Stimulated activated CD4-positive, alpha-beta T cell treated with anti-CD3 and anti-CD28 coated beads, Interleukin-1b, Interleukin-23, amount 100 ng/mL, for 24 hours (primary cell): ENCODE results near the gene AFG1L.
"Not testable (repeated sequence)": the region's sequence is repeated elsewhere in the genome, so short reads cannot be mapped to it uniquely, and the experiment has no call there.

ENCODE experiments used
- DNase-seq, 4 experiments: peaks; one replicate each; pipeline ENCODE4 v3.0.0-alpha.2; 2020; ENCODE audit warnings: low read depth in 4 of 4, low spot score in 1 of 4

Gene AFG1L

GRCh38 chr6:108288742-108289141 lies 6.1 kb upstream of the AFG1L start:
- DNase-seq = no peak

DNA sequence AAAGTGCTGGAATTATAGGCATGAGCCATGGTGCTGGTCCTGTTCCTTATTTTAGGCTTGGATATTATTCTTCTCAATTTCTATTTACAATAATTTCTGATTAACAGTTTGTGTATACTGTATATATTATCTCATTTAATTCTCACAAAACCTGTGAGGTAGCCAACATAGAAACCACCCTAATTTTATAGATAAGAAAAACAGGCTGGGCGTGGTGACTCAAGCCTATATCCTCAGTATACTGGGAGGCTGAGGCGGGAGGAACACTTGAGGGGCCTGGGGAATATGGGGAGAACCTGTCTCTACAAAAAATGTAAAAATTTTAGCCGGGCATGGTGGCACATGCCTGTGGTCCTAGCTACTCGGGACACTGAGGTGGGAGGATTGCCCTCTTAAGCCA lies 3.8 kb upstream of the AFG1L start:
- DNase-seq = no peak

- not testable (repeated sequence) for DNase-seq
Observed at GRCh38 chr6:108292561-108292960, 2.3 kb upstream of the AFG1L start.

- DNase-seq = no peak
Observed at GRCh38 chr6:108293527-108294296, 1.1 kb upstream of the AFG1L start.

DNA sequence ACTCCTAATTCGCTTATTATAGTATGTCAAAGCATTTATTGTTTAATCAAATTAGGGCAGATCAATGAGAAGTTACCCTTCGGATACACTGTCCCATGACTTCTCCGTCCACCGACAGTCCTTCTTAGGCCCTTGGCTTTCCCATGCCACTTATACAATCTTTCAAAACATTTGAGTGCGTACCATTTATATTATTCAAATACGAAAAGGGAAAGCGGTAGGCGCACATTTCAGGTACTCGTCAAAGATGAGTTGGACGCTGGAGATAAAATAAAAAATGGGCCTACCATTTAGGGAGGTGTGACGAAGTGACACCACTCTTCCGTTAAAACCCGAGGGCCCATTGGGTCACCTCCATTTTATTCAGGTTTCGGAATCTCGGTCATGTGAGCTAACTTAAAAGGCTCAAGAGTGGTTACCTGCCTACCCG lies 542 bp upstream of the AFG1L start:
- DNase-seq = no peak

DNA sequence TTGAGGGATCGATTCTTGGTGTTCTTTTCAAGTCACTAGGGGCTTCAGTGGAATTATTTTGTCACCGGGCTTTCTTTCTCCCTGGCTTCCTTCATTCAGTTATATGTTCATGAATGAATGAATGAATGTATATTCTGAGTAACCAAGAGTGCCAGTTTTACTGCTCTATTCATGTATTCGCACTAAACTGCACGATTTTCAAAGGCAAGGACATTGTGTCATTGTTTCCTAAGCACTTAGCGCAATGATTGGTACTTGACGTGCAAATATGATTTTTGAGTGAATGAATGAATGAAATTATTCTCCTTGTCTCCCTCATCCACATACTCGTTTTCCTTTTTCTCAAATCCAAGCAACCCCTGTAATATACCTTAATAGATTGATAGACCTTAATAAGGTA lies 822 bp downstream of the AFG1L start:
- DNase-seq = no peak

- DNase-seq = no peak
Observed at GRCh38 chr6:108302386-108302785, 7.5 kb downstream of the AFG1L start.

DNA sequence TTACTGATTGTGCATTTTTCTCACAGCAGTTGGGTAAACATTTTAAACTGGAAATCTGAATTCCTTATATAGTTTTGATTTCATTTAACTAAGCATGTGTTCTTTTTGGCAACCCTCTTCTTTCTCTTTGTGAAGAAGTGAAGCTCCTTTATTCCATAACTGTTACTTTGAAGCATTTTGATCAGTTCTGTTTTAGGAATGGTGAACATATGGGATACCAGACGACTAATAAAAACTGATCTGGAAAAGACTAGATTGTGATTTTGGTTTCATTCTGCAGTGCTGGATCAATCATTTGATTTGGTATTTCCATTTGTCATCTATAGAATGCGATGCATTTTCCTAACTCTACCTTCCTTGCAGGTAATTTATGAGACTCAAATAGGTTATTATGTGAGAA lies 9.8 kb downstream of the AFG1L start:
- no peak for DNase-seq

DNA sequence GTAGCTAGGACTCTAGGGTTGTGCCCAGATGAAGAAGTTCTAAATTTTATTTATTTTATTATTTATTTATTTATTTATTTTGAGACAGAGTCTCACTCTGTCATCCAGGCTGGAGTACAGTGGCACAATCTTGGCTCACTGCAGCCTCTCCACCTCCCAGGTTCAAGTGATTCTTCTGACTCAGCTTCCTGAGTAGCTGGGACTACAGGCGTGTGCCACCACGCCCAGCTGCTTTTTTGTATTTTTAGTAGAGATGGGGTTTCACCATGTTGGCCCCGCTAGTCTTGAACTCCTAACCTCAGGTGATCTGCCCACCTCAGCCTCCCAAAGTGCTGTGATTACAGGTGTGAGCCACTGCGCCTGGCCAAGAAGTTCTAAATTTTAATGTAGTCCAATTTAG lies 13.8 kb downstream of the AFG1L start:
- not testable (repeated sequence) for DNase-seq

DNA sequence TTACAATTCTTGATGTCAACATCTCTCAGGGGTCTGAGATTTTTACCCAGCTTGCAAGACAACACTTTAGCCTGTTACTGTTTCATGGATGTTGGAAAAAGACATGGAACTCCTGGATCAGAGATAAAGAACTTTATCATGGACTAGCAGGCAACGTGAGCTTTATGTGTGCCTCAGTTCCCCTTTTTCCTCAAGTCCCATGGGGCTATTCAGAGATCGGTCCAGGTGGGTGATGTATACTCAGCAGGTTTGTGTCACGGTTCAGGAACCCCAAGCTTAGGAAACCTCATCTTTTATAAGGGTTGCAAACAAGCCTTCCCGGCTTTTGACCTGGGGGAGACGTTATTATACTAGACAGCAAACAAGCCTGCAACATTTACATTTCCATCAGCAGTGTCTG lies 15.0 kb downstream of the AFG1L start:
- DNase-seq = no peak

DNA sequence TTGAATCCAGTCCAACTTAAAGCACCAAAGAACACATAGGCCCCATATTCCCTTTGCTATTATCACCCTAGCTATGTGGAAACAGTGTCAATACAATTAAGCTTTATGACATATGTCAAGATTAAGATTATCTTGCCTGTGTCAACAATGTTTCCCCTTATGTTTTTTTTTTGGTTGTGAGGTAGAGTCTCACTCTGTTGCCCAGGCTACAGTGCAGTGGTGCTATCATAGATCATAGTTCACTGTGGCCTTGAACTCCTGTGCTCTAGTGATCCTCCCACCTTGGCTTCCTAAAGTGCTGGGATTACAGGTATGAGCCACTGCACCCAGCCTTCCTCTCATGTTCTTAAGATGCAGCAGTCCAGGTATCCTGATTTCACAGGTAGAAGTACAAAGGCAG lies 17.8 kb downstream of the AFG1L start:
- no peak for DNase-seq

GRCh38 chr6:108321253-108321747 lies 26.4 kb downstream of the AFG1L start:
- DNase-seq = no peak

- no peak for DNase-seq
Observed at GRCh38 chr6:108322728-108323127, 27.9 kb downstream of the AFG1L start.

DNA sequence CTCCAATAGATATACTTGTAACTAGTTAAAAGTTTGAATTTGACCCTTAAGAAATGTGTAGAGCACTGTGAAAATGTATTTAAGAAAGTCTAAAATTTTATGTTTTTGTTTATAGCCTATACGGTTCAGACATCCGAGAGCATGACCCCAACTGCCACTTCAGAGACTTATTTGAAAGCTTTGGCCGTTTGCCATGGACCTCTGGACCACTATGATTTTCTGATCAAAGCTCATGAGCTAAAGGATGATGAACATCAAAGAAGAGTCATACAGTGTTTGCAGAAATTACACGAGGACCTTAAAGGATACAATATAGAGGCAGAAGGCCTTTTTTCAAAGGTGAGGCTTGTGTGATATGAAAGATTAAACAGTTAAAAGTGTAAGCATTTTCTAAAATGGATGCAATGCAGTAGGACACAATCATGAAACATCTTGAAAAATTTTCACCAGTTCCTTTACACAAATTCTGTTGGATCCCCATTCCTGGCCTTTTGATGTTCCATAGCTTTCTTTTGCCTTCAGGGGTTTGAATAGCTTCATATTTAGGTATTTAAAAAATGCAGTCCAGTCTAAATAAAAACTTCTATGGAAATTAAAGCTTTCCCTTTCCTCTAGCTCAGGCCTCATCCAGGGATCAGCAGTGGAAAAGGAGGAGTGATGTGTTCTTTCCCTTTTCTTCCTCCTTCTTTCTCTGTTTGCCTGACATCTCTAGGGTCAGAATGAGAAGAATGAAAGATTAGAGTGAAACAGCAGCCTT lies 29.0 kb downstream of the AFG1L start:
- DNase-seq = no peak

DNA sequence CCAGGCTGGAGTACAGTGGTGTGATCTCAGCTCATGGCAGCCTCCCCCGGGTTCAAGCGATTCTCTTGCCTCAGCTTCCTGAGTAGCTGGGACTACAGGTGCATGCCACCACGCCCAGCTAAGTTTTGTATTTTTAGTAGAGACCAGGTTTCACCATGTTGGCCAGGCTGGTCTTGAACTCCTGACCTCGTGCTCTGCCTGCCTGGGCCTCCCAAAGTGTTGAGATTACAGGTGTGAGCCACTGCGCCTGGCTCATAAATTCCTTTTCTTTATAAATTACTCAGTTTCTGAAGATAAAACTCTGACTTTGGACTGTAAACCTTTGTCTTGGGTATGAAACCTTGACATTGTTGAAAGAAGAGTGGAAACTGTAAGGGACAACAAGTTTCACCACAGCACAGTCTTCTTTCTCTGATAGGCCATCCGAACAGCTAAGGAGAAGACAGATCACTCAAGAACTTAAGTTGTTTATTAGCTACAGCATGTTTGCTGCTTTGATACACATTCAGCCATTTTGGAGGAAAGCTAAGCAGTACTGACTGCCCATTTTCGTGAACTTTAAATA lies 35.4 kb downstream of the AFG1L start:
- not testable (repeated sequence) for DNase-seq

GRCh38 chr6:108330806-108331205 lies 36.0 kb downstream of the AFG1L start:
- DNase-seq = no peak

DNA sequence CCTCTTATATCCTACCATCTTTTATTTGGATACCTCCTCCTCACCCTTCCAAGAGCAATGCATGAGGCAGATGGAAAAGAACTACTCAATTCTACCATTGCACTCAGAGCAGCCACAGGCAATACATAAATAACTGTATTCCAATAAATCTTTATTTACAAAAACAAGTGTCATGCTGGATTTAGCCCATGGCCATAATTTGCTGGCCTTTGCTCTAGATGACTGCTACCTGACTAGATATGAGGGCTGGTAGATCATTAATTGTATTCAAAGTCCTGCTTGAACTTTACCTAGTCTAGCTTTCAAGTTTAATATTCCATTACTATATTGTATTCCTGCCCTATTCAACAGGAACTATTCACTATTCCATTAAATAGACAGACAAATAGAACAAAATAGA lies 37.1 kb downstream of the AFG1L start:
- DNase-seq = no peak

DNA sequence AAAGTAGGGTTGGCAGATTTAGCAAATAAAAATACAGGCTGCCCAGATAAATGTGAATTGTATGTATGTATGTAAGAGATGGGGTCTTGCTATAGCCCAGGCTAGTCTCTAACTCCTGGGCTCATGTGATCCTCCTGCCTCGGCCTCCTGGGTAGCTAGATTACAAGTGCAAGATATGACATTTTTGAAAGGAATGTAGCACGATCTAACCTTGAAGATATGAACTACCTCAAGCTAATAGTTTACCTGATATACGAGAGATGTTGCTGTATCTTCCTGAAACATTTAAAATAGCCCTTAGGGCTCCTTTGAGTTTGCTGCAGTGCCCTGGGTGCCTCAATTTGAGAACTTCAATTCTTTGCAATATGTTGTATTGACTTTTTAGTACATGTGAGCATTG lies 42.1 kb downstream of the AFG1L start:
- no peak for DNase-seq

DNA sequence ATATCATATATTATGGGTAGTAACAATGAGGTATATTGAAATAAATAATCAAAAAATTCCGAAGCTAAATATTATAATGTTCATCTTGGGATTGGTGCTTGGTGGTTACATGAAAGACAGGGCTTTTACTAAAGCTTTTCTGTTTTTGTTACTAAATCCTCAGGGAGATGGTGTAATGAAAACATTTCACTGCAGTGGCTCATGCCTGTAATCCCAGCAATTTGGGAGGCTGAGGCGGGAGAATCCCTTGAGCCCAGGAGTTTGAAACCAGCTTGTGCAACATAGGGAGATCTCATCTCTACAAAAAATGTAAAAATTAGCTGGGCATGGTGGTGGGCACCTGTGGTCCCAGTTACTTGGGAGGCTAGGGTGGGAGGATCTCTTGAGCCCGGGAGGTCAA lies 42.9 kb downstream of the AFG1L start:
- DNase-seq = no peak

DNA sequence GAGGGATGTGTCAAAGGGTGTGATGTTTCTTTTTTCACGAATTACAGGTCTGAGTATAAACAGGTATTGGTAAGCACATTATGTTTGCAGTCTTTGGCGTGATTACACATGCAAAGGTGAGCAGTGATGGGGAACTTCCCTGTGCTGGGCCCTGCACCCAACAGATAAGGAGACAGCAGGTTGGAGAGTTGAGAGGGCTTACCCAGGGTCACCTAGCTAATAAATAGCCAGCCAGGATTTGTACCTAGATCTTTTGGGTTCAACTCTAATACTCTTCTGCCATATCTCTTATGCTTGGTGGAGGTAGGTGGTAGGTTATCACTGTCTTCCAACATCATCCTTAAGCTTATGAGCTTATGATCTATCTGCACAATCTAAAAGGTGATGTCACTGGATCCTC lies 46.5 kb downstream of the AFG1L start:
- no peak for DNase-seq

DNA sequence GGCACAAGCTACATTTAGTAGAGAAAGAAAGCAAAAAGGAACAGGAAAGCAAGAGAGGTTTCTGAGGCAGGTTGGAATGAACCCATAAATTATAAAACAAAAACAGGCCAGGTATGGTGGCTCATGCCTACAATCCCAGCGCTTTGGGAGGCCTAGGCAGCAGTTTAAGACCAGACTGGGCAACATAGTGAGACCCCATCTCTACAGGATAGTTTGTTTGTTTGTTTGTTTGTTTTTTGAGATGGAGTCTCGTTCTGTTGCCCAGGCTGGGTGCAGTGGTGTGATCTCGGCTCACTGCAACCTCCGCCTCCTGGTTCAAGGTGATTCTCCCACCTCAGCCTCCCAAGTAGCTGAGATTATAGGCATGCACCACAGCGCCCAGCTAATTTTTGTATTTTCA lies 49.0 kb downstream of the AFG1L start:
- DNase-seq = no peak

DNA sequence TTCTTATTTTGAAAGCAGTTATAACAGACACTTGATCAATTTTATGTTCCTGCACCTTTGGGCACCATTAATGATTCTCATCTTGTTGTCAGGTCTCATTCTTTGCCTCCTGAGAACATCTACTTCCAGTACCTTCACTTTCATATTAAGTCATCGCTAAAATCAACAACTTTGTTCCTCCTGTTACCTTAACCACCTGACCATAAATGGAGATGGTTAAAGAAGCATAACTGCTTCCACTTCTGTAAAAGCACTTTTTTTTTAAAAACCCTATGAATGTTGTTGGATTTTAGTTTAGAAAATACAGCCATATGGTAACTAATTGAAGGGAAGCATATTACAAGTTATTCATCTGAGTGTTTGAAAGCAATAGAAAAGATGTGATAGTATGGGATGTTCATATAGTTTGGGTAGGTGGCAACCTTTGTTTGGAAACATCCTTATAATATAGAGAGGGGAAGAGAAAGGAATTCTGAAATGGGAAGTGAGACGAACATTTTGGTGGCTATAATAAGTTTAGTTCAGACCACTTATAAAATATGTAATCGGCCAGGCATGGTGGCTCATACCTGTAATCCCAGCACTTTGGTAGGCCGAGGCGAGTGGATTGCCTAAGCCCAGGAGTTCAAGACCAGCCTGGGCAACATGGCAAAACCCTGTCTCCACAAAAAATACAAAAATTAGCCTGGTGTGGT lies 53.9 kb downstream of the AFG1L start:
- no peak for DNase-seq
